ENCODE data around the gene HSD17B1. TPM values are rescaled to one million over a fixed set of nuclear protein-coding genes. Genes with fewer than 3 reads are reported as not detected.

The HSD17B1 gene
- total and polyA plus RNA-seq, 2 of the 13 experiments (the other 11 are each of a cell fraction or from before 2014, with no cell fraction given), result 0.54 to 0.93 TPM

DNA sequence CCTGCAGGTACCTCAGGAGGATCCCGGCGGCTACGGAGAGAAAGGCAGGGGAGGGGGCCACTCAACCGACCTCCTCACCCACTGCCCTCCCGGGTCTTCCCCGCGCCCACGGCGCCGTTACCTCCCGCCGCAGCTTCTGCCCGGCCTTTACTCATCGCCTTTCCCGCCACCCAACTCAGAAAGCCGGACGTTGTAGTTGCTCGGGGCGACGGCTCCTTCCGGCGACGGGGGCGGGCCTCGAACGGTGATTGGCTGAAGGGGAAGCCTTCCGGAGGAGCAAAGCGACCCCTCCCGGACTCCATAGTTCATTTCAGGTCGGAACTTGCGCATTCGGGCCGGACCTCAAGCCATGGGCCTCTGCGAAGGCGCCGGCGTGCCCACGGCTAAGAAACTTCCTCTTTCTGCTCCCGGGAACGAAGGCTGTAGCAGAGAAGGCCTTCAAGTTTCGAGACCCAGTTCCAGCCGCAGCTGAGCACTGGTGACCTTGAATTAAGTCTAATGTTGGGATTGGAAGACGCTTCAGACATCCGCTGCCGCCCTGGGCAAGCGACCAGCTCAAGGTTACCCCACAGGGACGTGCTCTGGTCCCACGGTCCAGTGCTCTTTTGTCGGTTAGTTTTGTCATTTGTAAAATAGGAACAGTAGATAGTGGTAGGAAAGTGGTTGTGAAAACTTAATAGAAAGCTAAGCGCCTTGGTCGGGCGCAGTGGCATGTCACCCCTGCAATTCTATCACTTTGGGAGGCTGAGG, 25.0 kb downstream of the HSD17B1 start, which contains the start of gene PSMC3IP (continued):
- TF ChIP-seq SRSF4 (IDR thresholded peaks at IDR 0.05; ENCODE audit: low read depth, low read length, poor library complexity, severe bottlenecking), result no peak
- no peak for TF ChIP-seq ZKSCAN1 (IDR thresholded peaks at IDR 0.05; ENCODE audit: low read length)
- TF ChIP-seq, protein P1, sequence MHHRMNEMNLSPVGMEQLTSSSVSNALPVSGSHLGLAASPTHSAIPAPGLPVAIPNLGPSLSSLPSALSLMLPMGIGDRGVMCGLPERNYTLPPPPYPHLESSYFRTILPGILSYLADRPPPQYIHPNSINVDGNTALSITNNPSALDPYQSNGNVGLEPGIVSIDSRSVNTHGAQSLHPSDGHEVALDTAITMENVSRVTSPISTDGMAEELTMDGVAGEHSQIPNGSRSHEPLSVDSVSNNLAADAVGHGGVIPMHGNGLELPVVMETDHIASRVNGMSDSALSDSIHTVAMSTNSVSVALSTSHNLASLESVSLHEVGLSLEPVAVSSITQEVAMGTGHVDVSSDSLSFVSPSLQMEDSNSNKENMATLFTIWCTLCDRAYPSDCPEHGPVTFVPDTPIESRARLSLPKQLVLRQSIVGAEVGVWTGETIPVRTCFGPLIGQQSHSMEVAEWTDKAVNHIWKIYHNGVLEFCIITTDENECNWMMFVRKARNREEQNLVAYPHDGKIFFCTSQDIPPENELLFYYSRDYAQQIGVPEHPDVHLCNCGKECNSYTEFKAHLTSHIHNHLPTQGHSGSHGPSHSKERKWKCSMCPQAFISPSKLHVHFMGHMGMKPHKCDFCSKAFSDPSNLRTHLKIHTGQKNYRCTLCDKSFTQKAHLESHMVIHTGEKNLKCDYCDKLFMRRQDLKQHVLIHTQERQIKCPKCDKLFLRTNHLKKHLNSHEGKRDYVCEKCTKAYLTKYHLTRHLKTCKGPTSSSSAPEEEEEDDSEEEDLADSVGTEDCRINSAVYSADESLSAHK (CRISPR knock-in tag; IDR thresholded peaks at IDR 0.05; ENCODE audit: borderline replicate concordance), result 0 out of 2 replicates have a peak, but pooled peaks have one; percentile 60
- peak; percentile 66; the same call in 1 of the 2 replicates for TF ChIP-seq ZNF225 (CRISPR knock-in tag; IDR thresholded peaks at IDR 0.05)
- TF ChIP-seq SMARCC2 (IDR thresholded peaks at IDR 0.05), result no peak
- TF ChIP-seq, protein P2, sequence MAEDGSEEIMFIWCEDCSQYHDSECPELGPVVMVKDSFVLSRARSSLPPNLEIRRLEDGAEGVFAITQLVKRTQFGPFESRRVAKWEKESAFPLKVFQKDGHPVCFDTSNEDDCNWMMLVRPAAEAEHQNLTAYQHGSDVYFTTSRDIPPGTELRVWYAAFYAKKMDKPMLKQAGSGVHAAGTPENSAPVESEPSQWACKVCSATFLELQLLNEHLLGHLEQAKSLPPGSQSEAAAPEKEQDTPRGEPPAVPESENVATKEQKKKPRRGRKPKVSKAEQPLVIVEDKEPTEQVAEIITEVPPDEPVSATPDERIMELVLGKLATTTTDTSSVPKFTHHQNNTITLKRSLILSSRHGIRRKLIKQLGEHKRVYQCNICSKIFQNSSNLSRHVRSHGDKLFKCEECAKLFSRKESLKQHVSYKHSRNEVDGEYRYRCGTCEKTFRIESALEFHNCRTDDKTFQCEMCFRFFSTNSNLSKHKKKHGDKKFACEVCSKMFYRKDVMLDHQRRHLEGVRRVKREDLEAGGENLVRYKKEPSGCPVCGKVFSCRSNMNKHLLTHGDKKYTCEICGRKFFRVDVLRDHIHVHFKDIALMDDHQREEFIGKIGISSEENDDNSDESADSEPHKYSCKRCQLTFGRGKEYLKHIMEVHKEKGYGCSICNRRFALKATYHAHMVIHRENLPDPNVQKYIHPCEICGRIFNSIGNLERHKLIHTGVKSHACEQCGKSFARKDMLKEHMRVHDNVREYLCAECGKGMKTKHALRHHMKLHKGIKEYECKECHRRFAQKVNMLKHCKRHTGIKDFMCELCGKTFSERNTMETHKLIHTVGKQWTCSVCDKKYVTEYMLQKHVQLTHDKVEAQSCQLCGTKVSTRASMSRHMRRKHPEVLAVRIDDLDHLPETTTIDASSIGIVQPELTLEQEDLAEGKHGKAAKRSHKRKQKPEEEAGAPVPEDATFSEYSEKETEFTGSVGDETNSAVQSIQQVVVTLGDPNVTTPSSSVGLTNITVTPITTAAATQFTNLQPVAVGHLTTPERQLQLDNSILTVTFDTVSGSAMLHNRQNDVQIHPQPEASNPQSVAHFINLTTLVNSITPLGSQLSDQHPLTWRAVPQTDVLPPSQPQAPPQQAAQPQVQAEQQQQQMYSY (CRISPR knock-in tag; IDR thresholded peaks at IDR 0.05), result 0 out of 2 replicates have a peak, but pooled peaks have one; percentile 57
- TF ChIP-seq, protein P3, sequence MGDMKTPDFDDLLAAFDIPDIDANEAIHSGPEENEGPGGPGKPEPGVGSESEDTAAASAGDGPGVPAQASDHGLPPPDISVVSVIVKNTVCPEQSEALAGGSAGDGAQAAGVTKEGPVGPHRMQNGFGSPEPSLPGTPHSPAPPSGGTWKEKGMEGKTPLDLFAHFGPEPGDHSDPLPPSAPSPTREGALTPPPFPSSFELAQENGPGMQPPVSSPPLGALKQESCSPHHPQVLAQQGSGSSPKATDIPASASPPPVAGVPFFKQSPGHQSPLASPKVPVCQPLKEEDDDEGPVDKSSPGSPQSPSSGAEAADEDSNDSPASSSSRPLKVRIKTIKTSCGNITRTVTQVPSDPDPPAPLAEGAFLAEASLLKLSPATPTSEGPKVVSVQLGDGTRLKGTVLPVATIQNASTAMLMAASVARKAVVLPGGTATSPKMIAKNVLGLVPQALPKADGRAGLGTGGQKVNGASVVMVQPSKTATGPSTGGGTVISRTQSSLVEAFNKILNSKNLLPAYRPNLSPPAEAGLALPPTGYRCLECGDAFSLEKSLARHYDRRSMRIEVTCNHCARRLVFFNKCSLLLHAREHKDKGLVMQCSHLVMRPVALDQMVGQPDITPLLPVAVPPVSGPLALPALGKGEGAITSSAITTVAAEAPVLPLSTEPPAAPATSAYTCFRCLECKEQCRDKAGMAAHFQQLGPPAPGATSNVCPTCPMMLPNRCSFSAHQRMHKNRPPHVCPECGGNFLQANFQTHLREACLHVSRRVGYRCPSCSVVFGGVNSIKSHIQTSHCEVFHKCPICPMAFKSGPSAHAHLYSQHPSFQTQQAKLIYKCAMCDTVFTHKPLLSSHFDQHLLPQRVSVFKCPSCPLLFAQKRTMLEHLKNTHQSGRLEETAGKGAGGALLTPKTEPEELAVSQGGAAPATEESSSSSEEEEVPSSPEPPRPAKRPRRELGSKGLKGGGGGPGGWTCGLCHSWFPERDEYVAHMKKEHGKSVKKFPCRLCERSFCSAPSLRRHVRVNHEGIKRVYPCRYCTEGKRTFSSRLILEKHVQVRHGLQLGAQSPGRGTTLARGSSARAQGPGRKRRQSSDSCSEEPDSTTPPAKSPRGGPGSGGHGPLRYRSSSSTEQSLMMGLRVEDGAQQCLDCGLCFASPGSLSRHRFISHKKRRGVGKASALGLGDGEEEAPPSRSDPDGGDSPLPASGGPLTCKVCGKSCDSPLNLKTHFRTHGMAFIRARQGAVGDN (CRISPR knock-in tag; IDR thresholded peaks at IDR 0.05), result peak; percentile 98
- TF ChIP-seq ARID2 (CRISPR knock-in tag; IDR thresholded peaks at IDR 0.05; ENCODE audit: borderline replicate concordance), result peak; percentile 98
- TF ChIP-seq GATAD1 (CRISPR knock-in tag; IDR thresholded peaks at IDR 0.05), result peak; percentile 96
- TF ChIP-seq, protein P4, sequence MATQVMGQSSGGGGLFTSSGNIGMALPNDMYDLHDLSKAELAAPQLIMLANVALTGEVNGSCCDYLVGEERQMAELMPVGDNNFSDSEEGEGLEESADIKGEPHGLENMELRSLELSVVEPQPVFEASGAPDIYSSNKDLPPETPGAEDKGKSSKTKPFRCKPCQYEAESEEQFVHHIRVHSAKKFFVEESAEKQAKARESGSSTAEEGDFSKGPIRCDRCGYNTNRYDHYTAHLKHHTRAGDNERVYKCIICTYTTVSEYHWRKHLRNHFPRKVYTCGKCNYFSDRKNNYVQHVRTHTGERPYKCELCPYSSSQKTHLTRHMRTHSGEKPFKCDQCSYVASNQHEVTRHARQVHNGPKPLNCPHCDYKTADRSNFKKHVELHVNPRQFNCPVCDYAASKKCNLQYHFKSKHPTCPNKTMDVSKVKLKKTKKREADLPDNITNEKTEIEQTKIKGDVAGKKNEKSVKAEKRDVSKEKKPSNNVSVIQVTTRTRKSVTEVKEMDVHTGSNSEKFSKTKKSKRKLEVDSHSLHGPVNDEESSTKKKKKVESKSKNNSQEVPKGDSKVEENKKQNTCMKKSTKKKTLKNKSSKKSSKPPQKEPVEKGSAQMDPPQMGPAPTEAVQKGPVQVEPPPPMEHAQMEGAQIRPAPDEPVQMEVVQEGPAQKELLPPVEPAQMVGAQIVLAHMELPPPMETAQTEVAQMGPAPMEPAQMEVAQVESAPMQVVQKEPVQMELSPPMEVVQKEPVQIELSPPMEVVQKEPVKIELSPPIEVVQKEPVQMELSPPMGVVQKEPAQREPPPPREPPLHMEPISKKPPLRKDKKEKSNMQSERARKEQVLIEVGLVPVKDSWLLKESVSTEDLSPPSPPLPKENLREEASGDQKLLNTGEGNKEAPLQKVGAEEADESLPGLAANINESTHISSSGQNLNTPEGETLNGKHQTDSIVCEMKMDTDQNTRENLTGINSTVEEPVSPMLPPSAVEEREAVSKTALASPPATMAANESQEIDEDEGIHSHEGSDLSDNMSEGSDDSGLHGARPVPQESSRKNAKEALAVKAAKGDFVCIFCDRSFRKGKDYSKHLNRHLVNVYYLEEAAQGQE (IDR thresholded peaks at IDR 0.05; ENCODE audit: borderline replicate concordance in 1 of 2, low read depth in 1 of 2, low read length in 2 of 2), result peak in 1 of 2 experiments; percentile 37; a peak in 1 of 4 replicates
- peak; percentile 90 for TF ChIP-seq ZNF547 (CRISPR knock-in tag; IDR thresholded peaks at IDR 0.05)
- no peak for TF ChIP-seq ZNF329 (CRISPR knock-in tag; IDR thresholded peaks at IDR 0.05; ENCODE audit: low read depth)
